WTC11 (cell line): ENCODE results near the gene JTB. TPM values are rescaled to one million over a fixed set of nuclear protein-coding genes. Genes with fewer than 3 reads are reported as not detected.

Experiments used
- ATF3 ChIP-seq: sonication (generic); formaldehyde crosslinking; conservative IDR thresholded peaks from 2 replicates; pipeline ENCODE4 v1.8.1; 2022; ENCODE audit warnings: mild to moderate bottlenecking, missing genetic modification reagents
- CREM ChIP-seq: sonication (generic); formaldehyde crosslinking; IDR thresholded peaks from 2 replicates; pipeline ENCODE4 v1.8.1; 2022; ENCODE audit warnings: mild to moderate bottlenecking, missing genetic modification reagents, moderate library complexity
- E2F1 ChIP-seq: sonication (generic); formaldehyde crosslinking; IDR thresholded peaks from 2 replicates; pipeline ENCODE4 v1.8.0; 2022; ENCODE audit warnings: mild to moderate bottlenecking, missing genetic modification reagents
- E2F4 ChIP-seq: sonication (generic); formaldehyde crosslinking; IDR thresholded peaks from 2 replicates; pipeline ENCODE4 v1.8.1; 2022; ENCODE audit warnings: low read depth, mild to moderate bottlenecking, moderate library complexity, missing genetic modification reagents, borderline replicate concordance
- FOXJ3 ChIP-seq: sonication (generic); formaldehyde crosslinking; IDR thresholded peaks from 2 replicates; pipeline ENCODE4 v1.9.0; 2021; ENCODE audit warnings: missing genetic modification reagents, mild to moderate bottlenecking, borderline replicate concordance
- FOXP4 ChIP-seq: sonication (generic); formaldehyde crosslinking; IDR thresholded peaks from 2 replicates; pipeline ENCODE4 v1.8.0; 2022; ENCODE audit warnings: mild to moderate bottlenecking, missing genetic modification reagents
- IRF1 ChIP-seq: sonication (generic); formaldehyde crosslinking; IDR thresholded peaks from 2 replicates; pipeline ENCODE4 v1.8.0; 2023; ENCODE audit warnings: missing genetic modification reagents
- NFATC4 ChIP-seq: fragments of 250-450 bp; sonication (Bioruptor Pico); IDR thresholded peaks from 2 replicates; pipeline ENCODE4 v1.9.0; 2021; ENCODE audit warnings: mild to moderate bottlenecking
- NFYB ChIP-seq: sonication (generic); formaldehyde crosslinking; conservative IDR thresholded peaks from 2 replicates; pipeline ENCODE4 v1.8.0; 2022; ENCODE audit warnings: low read depth, missing genetic modification reagents
- NR3C1 ChIP-seq: sonication (generic); formaldehyde crosslinking; conservative IDR thresholded peaks from 2 replicates; pipeline ENCODE4 v1.8.1; 2023; ENCODE audit warnings: low read depth, mild to moderate bottlenecking, missing genetic modification reagents
- SMAD4 ChIP-seq: sonication (generic); formaldehyde crosslinking; IDR thresholded peaks from 2 replicates; pipeline ENCODE4 v1.8.0; 2022; ENCODE audit warnings: mild to moderate bottlenecking, missing genetic modification reagents
- STAT6 ChIP-seq: sonication (generic); formaldehyde crosslinking; conservative IDR thresholded peaks from 2 replicates; pipeline ENCODE4 v1.8.1; 2023; ENCODE audit warnings: mild to moderate bottlenecking, low read depth, missing genetic modification reagents, moderate library complexity
- TEAD1 ChIP-seq: sonication (generic); formaldehyde crosslinking; IDR thresholded peaks from 2 replicates; pipeline ENCODE4 v1.8.0; 2022; ENCODE audit warnings: mild to moderate bottlenecking, missing genetic modification reagents
- TEAD4 ChIP-seq: sonication (generic); formaldehyde crosslinking; IDR thresholded peaks from 2 replicates; pipeline ENCODE4 v1.8.0; 2022; ENCODE audit warnings: mild to moderate bottlenecking, missing genetic modification reagents
- TP53 ChIP-seq: sonication (generic); formaldehyde crosslinking; IDR thresholded peaks from 2 replicates; pipeline ENCODE4 v1.8.1; 2023; ENCODE audit warnings: mild to moderate bottlenecking, missing genetic modification reagents
- ZBTB21 ChIP-seq: sonication (generic); formaldehyde crosslinking; IDR thresholded peaks from 2 replicates; pipeline ENCODE4 v1.8.1; 2023; ENCODE audit warnings: mild to moderate bottlenecking, missing genetic modification reagents, borderline replicate concordance
- ZNF512 ChIP-seq: sonication (generic); formaldehyde crosslinking; IDR thresholded peaks from 2 replicates; pipeline ENCODE4 v1.8.1; 2022; ENCODE audit warnings: missing genetic modification reagents, borderline replicate concordance
- ZSCAN18 ChIP-seq: fragments of 250-450 bp; sonication (Bioruptor Pico); IDR thresholded peaks from 2 replicates; pipeline ENCODE4 v2.1.2; 2022; ENCODE audit warnings: mild to moderate bottlenecking, moderate library complexity
- total RNA-seq: library from RNA; stranded (reverse); gene quantifications from 3 replicates; pipeline ENCODE4 v1.2.3, GENCODE V29; 2021

Gene JTB
- total RNA-seq, 1 experiment from 2014 or later: 90.3 TPM

GRCh38 chr1:153945795-153946621 lies 31.5 kb downstream of the JTB start (continued):
- TF ChIP-seq FOXP4: 0 out of 2 replicates have a peak, but pooled peaks have one; percentile 25
- TF ChIP-seq STAT6: no peak
- 0 out of 2 replicates have a peak, but pooled peaks have one; percentile 66 for TF ChIP-seq IRF1 (CRISPR knock-in tag)
- no peak for TF ChIP-seq ATF3 (CRISPR knock-in tag)
- TF ChIP-seq TEAD1 (CRISPR knock-in tag): no peak; the same call in 1 of the 2 replicates
- TF ChIP-seq TEAD4: no peak
- TF ChIP-seq E2F4 (CRISPR knock-in tag): no peak
- no peak for TF ChIP-seq ZNF512 (CRISPR knock-in tag)
- no peak for TF ChIP-seq ZSCAN18 (CRISPR knock-in tag)
- no peak for TF ChIP-seq CREM (CRISPR knock-in tag)
- no peak for TF ChIP-seq NFYB (CRISPR knock-in tag)
- no peak for TF ChIP-seq FOXJ3 (CRISPR knock-in tag)
- TF ChIP-seq NFATC4 (CRISPR knock-in tag): 0 out of 2 replicates have a peak, but pooled peaks have one; percentile 22
- TF ChIP-seq NR3C1 (CRISPR knock-in tag): no peak
- TF ChIP-seq E2F1 (CRISPR knock-in tag): no peak
- peak; percentile 34; the same call in 1 of the 2 replicates for TF ChIP-seq TP53 (CRISPR knock-in tag)
- TF ChIP-seq SMAD4 (CRISPR knock-in tag): no peak
- no peak for TF ChIP-seq ZBTB21 (CRISPR knock-in tag)
